SK-N-SH treated with all-trans-retinoic acid at 6 μM for 48 hours (cell line): ENCODE results near the gene TMEM184A.

ENCODE experiments used
- ARNTL ChIP-seq: fragments of 450-650 bp; formaldehyde crosslinking; IDR thresholded peaks from 2 replicates; pipeline ENCODE4 v1.5.0; 2020; ENCODE audit warnings: low read depth, mild to moderate bottlenecking, moderate library complexity, borderline replicate concordance
- BACH2 ChIP-seq: fragments of 250-450 bp; sonication (Bioruptor Pico); IDR thresholded peaks from 2 replicates; pipeline ENCODE4 v1.9.0; 2021; ENCODE audit warnings: mild to moderate bottlenecking, borderline replicate concordance
- CSDC2 ChIP-seq: fragments of 250-450 bp; sonication (Bioruptor Pico); IDR thresholded peaks from 2 replicates; pipeline ENCODE4 v1.5.0; 2020; ENCODE audit warnings: mild to moderate bottlenecking, moderate library complexity
- PPARA ChIP-seq: fragments of 250-450 bp; sonication (Bioruptor Pico); IDR thresholded peaks from 2 replicates; pipeline ENCODE4 v1.5.0; 2020; ENCODE audit warnings: mild to moderate bottlenecking, borderline replicate concordance
- RARB ChIP-seq: fragments of 250-450 bp; sonication (Bioruptor Pico); IDR thresholded peaks from 2 replicates; pipeline ENCODE4 v1.8.0; 2021; ENCODE audit warnings: mild to moderate bottlenecking, moderate library complexity
- SNAI2 ChIP-seq: fragments of 250-450 bp; sonication (Bioruptor Pico); IDR thresholded peaks from 2 replicates; pipeline ENCODE4 v1.5.0; 2020; ENCODE audit warnings: mild to moderate bottlenecking, moderate library complexity
- TCF4 ChIP-seq: fragments of 250-450 bp; sonication (Bioruptor Pico); IDR thresholded peaks from 2 replicates; pipeline ENCODE4 v1.8.0; 2021; ENCODE audit warnings: mild to moderate bottlenecking, moderate library complexity, borderline replicate concordance
- ZC3H10 ChIP-seq: fragments of 250-450 bp; sonication (Bioruptor Pico); IDR thresholded peaks from 2 replicates; pipeline ENCODE4 v1.5.1; 2021; ENCODE audit warnings: mild to moderate bottlenecking, moderate library complexity
- ZFP3 ChIP-seq: fragments of 250-450 bp; sonication (Bioruptor Pico); IDR thresholded peaks from 2 replicates; pipeline ENCODE4 v1.5.0; 2020; ENCODE audit warnings: mild to moderate bottlenecking, moderate library complexity
- ZFP30 ChIP-seq: fragments of 450-650 bp; formaldehyde crosslinking; IDR thresholded peaks from 2 replicates; pipeline ENCODE4 v1.5.0; 2022; ENCODE audit warnings: mild to moderate bottlenecking, moderate library complexity

- TF ChIP-seq ZC3H10 (CRISPR knock-in tag): no peak
- no peak for TF ChIP-seq ZFP30 (CRISPR knock-in tag)
- no peak for TF ChIP-seq TCF4 (CRISPR knock-in tag)
- TF ChIP-seq RARB (CRISPR knock-in tag): no peak
- no peak for TF ChIP-seq SNAI2 (CRISPR knock-in tag)
- no peak for TF ChIP-seq ARNTL (CRISPR knock-in tag)
- no peak for TF ChIP-seq PPARA (CRISPR knock-in tag)
- TF ChIP-seq ZFP3 (CRISPR knock-in tag): no peak
- TF ChIP-seq CSDC2 (CRISPR knock-in tag): no peak
- no peak for TF ChIP-seq BACH2 (CRISPR knock-in tag)
Measured at GRCh38 chr7:1494866-1495563, 61.0 kb downstream of the TMEM184A start.
